Neural cell (in vitro differentiated cells): Measurements from ENCODE around the gene PITX1. TPM values are rescaled to one million over a fixed set of nuclear protein-coding genes. Genes with fewer than 3 reads are reported as not detected.

ENCODE experiments used
- H2AFZ ChIP-seq: fragments of 200-600, 300-800 bp; sonication (generic), shearing (Covaris generic); 2 replicates; pipeline ENCODE4 v1.6.0; 2014; ENCODE audit warnings: low read depth, mild to moderate bottlenecking, antibody characterized with exemption, low read length, moderate library complexity
- H3F3A ChIP-seq: fragments of 200-600 bp; shearing (Covaris generic); 2 replicates; pipeline ENCODE4 v1.6.1; 2016; ENCODE audit warnings: mild to moderate bottlenecking, moderate library complexity, mixed read lengths, antibody characterized with exemption, low read length; ENCODE audit not compliant: insufficient read depth, poor library complexity, severe bottlenecking
- H3K27ac ChIP-seq: fragments of 200-600, 300-800 bp; sonication (generic), shearing (Covaris generic); 2 replicates; pipeline ENCODE4 v1.5.1; 2014; ENCODE audit warnings: mild to moderate bottlenecking, low read length, moderate library complexity
- H3K27me3 ChIP-seq: fragments of 300-800, 200-600 bp; sonication (generic), shearing (Covaris generic); 2 replicates; pipeline ENCODE4 v1.6.0; 2014; ENCODE audit warnings: mild to moderate bottlenecking, low read depth, low read length, moderate library complexity; ENCODE audit not compliant: insufficient read depth
- H3K36me3 ChIP-seq: fragments of 300-800, 200-600 bp; sonication (generic), shearing (Covaris generic); 2 replicates; pipeline ENCODE4 v1.5.1; 2014; ENCODE audit warnings: mild to moderate bottlenecking, antibody characterized with exemption, low read length, moderate library complexity; ENCODE audit not compliant: insufficient read depth
- H3K4me2 ChIP-seq: fragments of 300-800, 200-600 bp; sonication (generic), shearing (Covaris generic); 2 replicates; pipeline ENCODE4 v1.6.0; 2014; ENCODE audit warnings: mild to moderate bottlenecking, low read length
- H3K4me3 ChIP-seq: fragments of 300-800, 200-600 bp; sonication (generic), shearing (Covaris generic); 2 replicates; pipeline ENCODE4 v1.5.1; 2014; ENCODE audit warnings: mild to moderate bottlenecking, low read length, moderate library complexity
- H3K79me2 ChIP-seq: fragments of 200-600 bp; shearing (Covaris generic); replicated peaks from 2 replicates; pipeline ENCODE4 v1.6.0; 2014; ENCODE audit warnings: mild to moderate bottlenecking, low read length, moderate library complexity; ENCODE audit not compliant: insufficient read depth
- H3K9ac ChIP-seq: fragments of 300-800, 200-600 bp; sonication (generic), shearing (Covaris generic); 2 replicates; pipeline ENCODE4 v1.6.1; 2016; ENCODE audit warnings: mild to moderate bottlenecking, low read length, mixed read lengths
- H3K9me2 ChIP-seq: fragments of 200-600 bp; shearing (Covaris generic); 2 replicates; pipeline ENCODE4 v1.6.1; 2016; ENCODE audit warnings: mild to moderate bottlenecking, low read length, mixed read lengths; ENCODE audit not compliant: insufficient read depth
- H3K9me3 ChIP-seq: fragments of 200-600, 300-800 bp; sonication (generic), shearing (Covaris generic); 2 replicates; pipeline ENCODE4 v1.6.1; 2016; ENCODE audit warnings: mild to moderate bottlenecking, mixed run types, low read length, moderate library complexity, mixed read lengths
- H4K20me1 ChIP-seq: fragments of 200-600 bp; shearing (Covaris generic); 2 replicates; pipeline ENCODE4 v1.6.1; 2016; ENCODE audit warnings: mild to moderate bottlenecking, mixed run types; ENCODE audit not compliant: insufficient read depth
- EP300 ChIP-seq: fragments of 450-650 bp; conservative IDR thresholded peaks from 2 replicates; pipeline ENCODE4 v1.6.1; 2014; ENCODE audit warnings: antibody characterized with exemption, mild to moderate bottlenecking, moderate library complexity; ENCODE audit not compliant: poor library complexity, severe bottlenecking
- EZH2 ChIP-seq: fragments of 200-600, 300-800 bp; shearing (Covaris generic), sonication (generic); IDR thresholded peaks from 2 replicates; pipeline ENCODE4 v1.6.1; 2014; ENCODE audit warnings: antibody characterized with exemption, low read length, borderline replicate concordance, mild to moderate bottlenecking; ENCODE audit not compliant: insufficient read depth, poor library complexity, severe bottlenecking
- MXI1 ChIP-seq: fragments of 450-650 bp; conservative IDR thresholded peaks from 2 replicates; pipeline ENCODE4 v1.6.1; 2014; ENCODE audit warnings: antibody characterized with exemption, mild to moderate bottlenecking; ENCODE audit not compliant: poor library complexity, severe bottlenecking
- POLR2AphosphoS5 ChIP-seq: IDR thresholded peaks from 2 replicates; pipeline ENCODE4 v1.6.1; 2012
- RAD21 ChIP-seq: fragments of 450-650 bp; conservative IDR thresholded peaks from 2 replicates; pipeline ENCODE4 v1.6.1; 2014; ENCODE audit warnings: antibody characterized with exemption, mild to moderate bottlenecking, moderate library complexity
- SMC3 ChIP-seq: fragments of 450-650 bp; conservative IDR thresholded peaks from 2 replicates; pipeline ENCODE4 v1.6.1; 2014; ENCODE audit warnings: antibody characterized with exemption, mild to moderate bottlenecking, moderate library complexity; ENCODE audit not compliant: poor library complexity
- TAF1 ChIP-seq: IDR thresholded peaks from 2 replicates; pipeline ENCODE4 v1.6.1; 2012; ENCODE audit warnings: low read depth
- polyA plus RNA-seq: library from polyadenylated mRNA; depleted of rRNA; stranded (reverse); fragments of >200 nt; gene quantifications from 2 replicates; pipeline ENCODE4 v1.2.3, GENCODE V29; 2014
- TF ChIP-seq, protein P1 (sequence below): fragments of 450-650 bp; IDR thresholded peaks from 2 replicates; pipeline ENCODE4 v1.5.1; 2014; ENCODE audit warnings: antibody characterized with exemption, mild to moderate bottlenecking, moderate library complexity; ENCODE audit not compliant: poor library complexity, severe bottlenecking
- TF ChIP-seq, protein P2 (sequence below): IDR thresholded peaks from 2 replicates; pipeline ENCODE4 v1.6.1; 2012; ENCODE audit warnings: borderline replicate concordance

The PITX1 gene
- polyA plus RNA-seq, 1 donor from 2014 or later = not detected

DNA sequence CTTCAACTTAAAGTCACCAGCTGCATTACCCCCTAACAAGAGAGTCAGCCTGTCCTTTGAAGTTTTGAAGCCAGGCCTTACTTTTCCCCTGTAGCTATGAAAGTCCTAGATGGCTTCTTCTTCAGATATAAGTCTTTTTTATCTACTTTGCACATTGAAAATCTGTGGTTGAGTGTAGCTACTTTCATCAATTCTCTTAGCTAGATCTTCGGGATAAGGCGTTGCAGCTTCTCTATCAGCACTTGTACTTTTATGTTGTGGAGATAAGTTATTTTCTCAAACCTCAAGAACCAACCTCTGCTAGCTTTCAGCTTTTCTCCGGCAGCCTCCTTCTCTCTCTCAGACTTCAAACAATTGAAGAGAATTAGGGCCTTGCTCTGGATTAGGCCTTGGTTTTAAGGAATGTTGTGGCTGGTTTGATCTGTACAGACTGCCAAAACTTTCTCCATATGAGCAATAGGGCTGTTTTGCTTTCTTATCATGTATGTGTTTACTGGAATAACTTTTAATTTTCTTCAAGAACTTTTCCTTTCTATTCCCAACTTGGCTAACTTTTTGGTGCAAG lies 44.7 kb downstream of the PITX1 start:
- no peaks in the 10 kb centered on the region for H3K9me3 ChIP-seq
- no peak overlapping the region for H3K4me3 ChIP-seq
- no peaks in the 10 kb centered on the region for H3K36me3 ChIP-seq
- no peak overlapping the region for H3K9ac ChIP-seq
- no peak overlapping the region for H3K27ac ChIP-seq
- H4K20me1 ChIP-seq = no peaks in the 10 kb centered on the region
- no peaks in the 10 kb centered on the region for H3K9me2 ChIP-seq
- no peak overlapping the region for H2AFZ ChIP-seq
- no peaks in the 10 kb centered on the region for H3K27me3 ChIP-seq
- TF ChIP-seq TAF1 (no peak), MXI1 (no peak), EP300 (no peak), SMC3 (no peak), RAD21 (no peak), POLR2AphosphoS5 (no peak), EZH2 (no peak)
- TF ChIP-seq, protein P1, sequence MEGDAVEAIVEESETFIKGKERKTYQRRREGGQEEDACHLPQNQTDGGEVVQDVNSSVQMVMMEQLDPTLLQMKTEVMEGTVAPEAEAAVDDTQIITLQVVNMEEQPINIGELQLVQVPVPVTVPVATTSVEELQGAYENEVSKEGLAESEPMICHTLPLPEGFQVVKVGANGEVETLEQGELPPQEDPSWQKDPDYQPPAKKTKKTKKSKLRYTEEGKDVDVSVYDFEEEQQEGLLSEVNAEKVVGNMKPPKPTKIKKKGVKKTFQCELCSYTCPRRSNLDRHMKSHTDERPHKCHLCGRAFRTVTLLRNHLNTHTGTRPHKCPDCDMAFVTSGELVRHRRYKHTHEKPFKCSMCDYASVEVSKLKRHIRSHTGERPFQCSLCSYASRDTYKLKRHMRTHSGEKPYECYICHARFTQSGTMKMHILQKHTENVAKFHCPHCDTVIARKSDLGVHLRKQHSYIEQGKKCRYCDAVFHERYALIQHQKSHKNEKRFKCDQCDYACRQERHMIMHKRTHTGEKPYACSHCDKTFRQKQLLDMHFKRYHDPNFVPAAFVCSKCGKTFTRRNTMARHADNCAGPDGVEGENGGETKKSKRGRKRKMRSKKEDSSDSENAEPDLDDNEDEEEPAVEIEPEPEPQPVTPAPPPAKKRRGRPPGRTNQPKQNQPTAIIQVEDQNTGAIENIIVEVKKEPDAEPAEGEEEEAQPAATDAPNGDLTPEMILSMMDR = no peak
- TF ChIP-seq, protein P2, sequence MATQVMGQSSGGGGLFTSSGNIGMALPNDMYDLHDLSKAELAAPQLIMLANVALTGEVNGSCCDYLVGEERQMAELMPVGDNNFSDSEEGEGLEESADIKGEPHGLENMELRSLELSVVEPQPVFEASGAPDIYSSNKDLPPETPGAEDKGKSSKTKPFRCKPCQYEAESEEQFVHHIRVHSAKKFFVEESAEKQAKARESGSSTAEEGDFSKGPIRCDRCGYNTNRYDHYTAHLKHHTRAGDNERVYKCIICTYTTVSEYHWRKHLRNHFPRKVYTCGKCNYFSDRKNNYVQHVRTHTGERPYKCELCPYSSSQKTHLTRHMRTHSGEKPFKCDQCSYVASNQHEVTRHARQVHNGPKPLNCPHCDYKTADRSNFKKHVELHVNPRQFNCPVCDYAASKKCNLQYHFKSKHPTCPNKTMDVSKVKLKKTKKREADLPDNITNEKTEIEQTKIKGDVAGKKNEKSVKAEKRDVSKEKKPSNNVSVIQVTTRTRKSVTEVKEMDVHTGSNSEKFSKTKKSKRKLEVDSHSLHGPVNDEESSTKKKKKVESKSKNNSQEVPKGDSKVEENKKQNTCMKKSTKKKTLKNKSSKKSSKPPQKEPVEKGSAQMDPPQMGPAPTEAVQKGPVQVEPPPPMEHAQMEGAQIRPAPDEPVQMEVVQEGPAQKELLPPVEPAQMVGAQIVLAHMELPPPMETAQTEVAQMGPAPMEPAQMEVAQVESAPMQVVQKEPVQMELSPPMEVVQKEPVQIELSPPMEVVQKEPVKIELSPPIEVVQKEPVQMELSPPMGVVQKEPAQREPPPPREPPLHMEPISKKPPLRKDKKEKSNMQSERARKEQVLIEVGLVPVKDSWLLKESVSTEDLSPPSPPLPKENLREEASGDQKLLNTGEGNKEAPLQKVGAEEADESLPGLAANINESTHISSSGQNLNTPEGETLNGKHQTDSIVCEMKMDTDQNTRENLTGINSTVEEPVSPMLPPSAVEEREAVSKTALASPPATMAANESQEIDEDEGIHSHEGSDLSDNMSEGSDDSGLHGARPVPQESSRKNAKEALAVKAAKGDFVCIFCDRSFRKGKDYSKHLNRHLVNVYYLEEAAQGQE = no peak
- no peak overlapping the region for H3K4me2 ChIP-seq
- no peaks in the 10 kb centered on the region for H3F3A ChIP-seq
- no peaks in the 10 kb centered on the region for H3K79me2 ChIP-seq

DNA sequence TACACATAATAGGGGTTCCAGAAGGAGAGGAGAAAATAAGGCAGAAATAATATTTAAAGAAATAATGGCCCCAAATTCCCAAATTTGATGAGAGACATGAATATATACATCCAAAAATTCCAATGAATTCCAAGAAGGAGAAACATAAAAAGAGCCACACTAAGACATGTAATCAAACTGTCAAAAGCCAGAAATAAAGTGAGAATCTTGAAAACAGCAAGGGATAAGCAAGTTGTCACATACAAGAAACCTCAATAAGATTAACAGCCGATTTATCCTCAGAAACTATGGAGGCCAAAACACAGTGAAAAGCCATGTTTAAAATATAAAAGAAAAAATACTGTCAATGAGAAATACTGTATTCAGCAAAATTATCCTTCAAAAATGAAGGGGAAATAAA lies 51.8 kb downstream of the PITX1 start:
- Histone ChIP-seq H3K36me3 (no peaks in the 10 kb centered on the region), H3K4me2 (no peak overlapping the region), H3F3A (no peaks in the 10 kb centered on the region), H3K9me3 (peaks cover 3% of the 10 kb centered on the region), H3K4me3 (no peak overlapping the region), H3K9me2 (no peaks in the 10 kb centered on the region), H2AFZ (no peak overlapping the region), H3K9ac (no peak overlapping the region), H3K27me3 (no peaks in the 10 kb centered on the region), H3K27ac (no peak overlapping the region), H4K20me1 (no peaks in the 10 kb centered on the region), H3K79me2 (no peaks in the 10 kb centered on the region)
- TF ChIP-seq POLR2AphosphoS5 (no peak), TAF1 (no peak), MXI1 (no peak)

DNA sequence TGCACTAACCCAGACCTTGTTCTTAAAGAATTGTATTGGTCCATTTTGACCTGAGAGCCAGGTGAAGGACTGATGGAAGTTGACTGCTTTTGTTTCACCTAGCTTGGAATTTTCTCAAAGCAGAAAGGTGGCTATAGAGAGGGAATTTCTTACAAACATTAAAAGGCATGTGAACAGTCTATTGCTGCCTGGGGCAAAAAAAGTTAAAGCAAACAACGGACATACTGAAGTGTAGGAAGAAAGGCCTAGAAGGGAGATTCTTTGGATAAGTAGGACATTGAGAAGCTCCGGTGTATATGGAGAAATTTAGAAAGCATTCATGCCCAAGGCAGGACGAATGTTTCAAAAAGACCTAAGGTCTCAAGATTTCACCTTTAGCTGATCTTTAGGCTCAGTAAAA lies 54.6 kb downstream of the PITX1 start:
- no peak overlapping the region for H3K27ac ChIP-seq
- H3F3A ChIP-seq = no peaks in the 10 kb centered on the region
- no peak overlapping the region for H3K4me3 ChIP-seq
- no peak overlapping the region for H3K9ac ChIP-seq
- no peaks in the 10 kb centered on the region for H3K79me2 ChIP-seq
- no peaks in the 10 kb centered on the region for H3K27me3 ChIP-seq
- no peaks in the 10 kb centered on the region for H3K9me2 ChIP-seq
- no peak overlapping the region for H3K4me2 ChIP-seq
- no peaks in the 10 kb centered on the region for H4K20me1 ChIP-seq
- TF ChIP-seq EZH2 (no peak), TAF1 (no peak), POLR2AphosphoS5 (no peak), EP300 (no peak), MXI1 (no peak), RAD21 (no peak), SMC3 (no peak)
- TF ChIP-seq, protein P2 = no peak
- TF ChIP-seq, protein P1 = no peak
- peaks cover 7% of the 10 kb centered on the region for H3K9me3 ChIP-seq
- H2AFZ ChIP-seq = no peak overlapping the region
- no peaks in the 10 kb centered on the region for H3K36me3 ChIP-seq
